Ureter (tissue), 1 donor: ENCODE results near the gene CNR1. TPM values are rescaled to one million over a fixed set of nuclear protein-coding genes. Genes with fewer than 3 reads are reported as not detected.
"Not testable (repeated sequence)": the region's sequence is repeated elsewhere in the genome, so short reads cannot be mapped to it uniquely, and the experiment has no call there.

Experiments used
- DNase-seq: peaks from one replicate; pipeline ENCODE4 v3.0.0-alpha.2; 2020; ENCODE audit warnings: low spot score
- total RNA-seq: library from RNA; stranded (reverse); gene quantifications from one replicate; pipeline ENCODE4 v1.2.4, GENCODE V29; 2023
- donor health status: DM: yes; HTN: yes; CAD: no.

The CNR1 gene
- total RNA-seq: 9.4 TPM

DNA sequence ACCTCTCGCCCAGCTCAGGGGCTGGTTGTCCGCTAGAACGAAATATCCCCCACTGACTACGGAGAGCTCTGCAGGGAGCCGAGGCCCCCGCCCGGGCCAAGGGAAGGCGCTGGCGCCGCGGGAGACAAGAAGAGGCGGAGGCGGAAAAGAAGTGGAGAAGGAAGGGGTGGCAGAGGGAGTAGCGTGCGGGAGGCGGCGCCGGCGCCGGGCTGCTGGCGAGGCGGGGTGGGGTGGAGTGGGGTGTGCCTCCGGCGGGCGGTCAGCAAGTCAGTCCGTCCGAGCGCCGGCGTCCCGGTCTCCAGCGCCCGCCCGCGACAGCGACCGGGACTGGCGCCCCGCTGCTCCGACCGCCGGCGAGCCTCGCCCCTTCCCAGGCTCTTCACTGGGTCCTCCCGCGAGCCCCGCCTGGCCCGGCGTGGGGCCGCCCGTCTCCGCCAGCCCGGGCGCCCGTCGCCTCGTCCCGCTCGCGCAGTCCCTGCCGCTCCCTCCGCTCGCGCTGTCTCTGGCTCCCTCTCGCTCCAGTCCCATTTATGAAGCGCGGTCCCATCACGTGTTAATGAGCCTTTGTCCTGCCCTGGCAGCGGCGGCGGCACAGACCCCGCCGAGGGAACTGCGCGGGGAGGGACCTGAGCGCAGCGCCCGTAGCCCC lies at the start of gene CNR1:
CNR1 (minus strand) TSS at position 504 of the 649 bp plus-strand sequence. CDS start 21,073 bp downstream, outside the sequence.
- DNase-seq: peak; percentile 57

DNA sequence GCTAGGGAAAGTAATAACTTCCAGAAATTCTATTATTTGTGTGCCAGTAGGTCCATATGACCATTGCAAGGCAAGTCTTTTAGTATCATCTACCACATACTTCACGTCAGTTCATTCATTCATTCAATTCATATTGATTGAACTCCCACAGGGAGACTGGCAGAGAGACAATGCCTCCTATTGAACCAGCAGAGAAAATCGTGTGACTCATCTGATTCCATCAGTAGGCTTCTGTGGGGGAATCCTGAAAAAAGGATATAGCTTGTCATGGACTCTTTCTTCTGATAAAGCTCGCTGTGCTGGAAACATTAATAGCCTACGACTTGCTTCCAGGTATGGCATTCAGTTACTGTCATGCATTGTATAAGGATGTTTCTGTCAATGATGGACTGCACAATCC lies 45.3 kb upstream of the CNR1 start:
- no peak for DNase-seq

DNA sequence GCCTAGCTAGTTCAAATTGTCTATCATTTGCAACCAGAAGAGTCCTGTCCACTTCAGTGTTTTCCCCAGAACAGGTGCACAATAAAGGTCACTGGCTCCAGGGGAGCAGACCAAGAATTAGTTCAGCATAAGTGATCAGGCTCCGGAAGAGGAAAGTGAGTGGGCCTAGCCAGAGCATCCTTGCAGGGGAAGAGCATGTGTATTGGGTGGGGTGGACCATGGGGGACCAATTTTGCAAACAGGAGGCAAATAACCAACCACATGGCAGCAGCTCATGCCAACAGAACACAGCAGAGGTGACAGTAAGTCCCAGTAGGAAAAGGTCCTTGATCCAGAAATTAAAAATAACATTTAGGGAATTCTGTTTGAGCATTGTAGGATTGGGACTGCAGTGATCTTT lies 43.2 kb upstream of the CNR1 start:
- DNase-seq: no peak

DNA sequence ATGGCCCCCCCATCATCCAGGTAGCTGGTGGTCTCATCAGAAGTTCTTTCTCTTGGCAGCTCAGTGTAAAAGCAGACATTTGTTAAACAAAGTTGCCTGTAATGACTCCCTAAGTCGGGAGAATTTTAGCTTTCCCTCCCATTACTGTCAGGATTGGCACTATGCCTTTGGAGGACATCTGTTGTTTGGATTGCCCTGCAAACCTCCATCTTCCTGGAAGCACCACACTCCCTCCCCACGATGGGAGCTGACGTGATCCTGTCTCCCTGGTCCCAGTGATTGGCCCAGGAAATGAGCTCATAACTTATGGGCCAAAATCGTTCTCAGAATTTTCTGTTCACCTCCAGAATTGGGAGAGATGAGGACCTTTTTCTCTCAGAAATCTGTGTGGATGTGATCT lies 42.6 kb upstream of the CNR1 start:
- no peak for DNase-seq

DNA sequence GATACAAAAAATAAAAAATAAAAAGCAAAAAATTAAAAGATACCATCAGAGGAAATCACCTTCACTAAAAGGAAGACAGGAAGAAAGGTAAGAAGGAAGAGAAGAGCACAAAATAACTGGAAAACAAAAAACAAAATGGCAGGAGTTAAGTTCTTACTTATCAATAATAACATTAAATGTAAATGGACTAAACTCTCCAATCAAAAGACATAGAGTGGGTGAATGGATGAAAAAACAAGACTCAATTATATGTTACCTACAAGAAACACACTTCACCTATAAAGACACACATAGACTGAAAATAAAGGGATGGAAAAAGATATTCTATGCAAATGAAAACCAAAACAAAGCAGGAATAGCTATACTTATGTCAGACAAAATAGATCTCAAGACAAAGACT lies 35.6 kb upstream of the CNR1 start:
- not testable (repeated sequence) for DNase-seq

DNA sequence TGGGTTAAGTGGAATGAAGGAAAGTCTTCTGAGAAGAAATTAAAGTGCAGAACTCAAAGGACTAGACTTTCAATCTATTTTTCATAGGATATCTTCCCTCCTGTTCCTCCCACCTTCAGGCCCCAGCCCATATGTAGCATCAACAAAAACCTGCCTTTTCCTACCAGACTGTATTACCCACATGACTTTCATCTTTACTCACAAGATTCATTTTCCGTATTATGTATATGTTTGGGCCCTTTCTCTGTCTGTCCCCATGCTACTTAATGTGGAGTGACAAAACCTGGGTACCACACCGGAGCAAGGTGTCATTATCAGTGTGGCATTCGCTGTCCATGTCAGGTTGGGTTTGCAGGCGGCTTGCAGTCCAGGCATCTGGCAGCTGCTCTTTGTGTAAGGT lies 18.8 kb upstream of the CNR1 start:
- no peak for DNase-seq

DNA sequence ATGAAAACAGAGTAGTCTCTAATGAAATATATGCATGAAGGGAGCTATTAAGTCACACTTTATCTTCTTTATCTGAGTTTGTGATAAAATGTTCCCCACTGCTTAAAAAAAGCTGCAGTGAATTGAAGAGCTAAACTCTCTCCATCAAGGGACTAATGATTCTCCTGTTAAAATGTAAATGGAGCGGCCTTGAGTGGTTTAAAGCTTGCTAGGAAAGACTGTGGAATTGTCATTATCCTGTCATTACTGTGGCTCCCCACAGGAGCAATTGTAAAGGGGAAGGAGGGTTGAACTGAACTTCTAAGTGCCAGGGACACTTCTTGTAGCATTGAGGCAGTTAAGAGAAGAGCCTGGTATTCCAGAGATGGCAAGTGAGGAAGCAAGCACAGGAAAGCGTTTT lies 17.3 kb upstream of the CNR1 start:
- DNase-seq: no peak

DNA sequence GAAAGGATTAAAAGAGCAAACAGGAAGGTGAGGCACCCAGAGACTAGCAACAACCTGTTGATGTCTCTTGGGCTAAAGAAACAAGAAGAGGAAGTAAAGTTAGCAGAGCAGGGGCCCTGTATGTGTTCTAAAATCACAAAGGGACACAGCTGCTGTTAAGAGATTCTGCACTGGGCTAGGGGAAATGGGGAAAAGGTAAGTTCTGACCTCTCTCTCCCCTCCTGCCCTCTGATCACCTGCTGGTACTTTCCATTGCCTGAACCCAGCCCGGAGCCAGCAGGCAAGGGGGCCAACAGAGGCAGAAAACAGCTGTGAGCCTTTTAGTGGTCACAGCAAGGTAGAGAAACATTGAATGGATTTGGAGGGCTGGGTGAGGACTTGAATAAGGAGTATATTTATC lies 13.5 kb upstream of the CNR1 start:
- no peak for DNase-seq

DNA sequence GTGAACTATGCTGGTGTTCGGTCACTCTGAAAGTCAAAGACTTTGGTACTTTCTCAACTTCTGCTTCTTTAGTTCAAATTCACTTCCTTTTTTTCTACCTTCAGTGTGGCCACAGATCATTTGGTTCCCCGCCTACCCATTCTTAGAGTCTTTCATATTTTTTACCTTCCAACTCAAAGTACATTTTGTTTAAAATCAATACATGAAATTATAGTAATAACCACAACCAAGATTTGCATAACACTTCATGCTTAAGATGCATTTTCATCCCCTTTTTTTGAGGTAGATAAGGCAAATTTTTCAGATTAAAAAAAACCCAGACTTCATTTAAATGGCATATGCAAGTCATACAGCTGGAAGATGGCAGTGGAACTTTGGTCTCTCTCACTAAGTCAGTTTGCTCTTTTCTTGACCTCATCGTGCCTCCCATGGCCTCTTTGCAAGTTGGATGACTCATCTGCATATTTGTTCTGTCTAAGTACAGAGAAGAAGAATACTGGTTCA lies 11.9 kb upstream of the CNR1 start:
- no peak for DNase-seq

DNA sequence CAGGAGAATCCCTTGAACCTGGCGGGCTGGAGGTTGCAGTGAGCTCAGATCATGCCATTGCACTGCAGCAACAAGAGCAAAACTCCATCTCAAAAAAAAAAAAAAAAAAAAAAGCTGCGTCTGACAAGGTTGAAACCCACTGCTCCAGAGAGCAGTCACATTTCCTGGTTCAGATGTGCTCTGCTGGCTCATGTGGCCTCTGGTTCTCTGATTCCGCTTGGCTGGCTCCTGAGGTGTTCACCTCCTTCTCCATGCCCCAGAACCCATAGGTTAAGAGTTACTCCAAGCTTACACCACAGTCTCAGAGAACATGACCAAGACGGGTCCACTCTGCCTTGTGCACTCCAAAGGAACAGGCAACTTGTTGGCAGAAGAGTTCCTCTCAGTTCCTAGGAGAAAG lies 8.8 kb upstream of the CNR1 start:
- DNase-seq: no peak

DNA sequence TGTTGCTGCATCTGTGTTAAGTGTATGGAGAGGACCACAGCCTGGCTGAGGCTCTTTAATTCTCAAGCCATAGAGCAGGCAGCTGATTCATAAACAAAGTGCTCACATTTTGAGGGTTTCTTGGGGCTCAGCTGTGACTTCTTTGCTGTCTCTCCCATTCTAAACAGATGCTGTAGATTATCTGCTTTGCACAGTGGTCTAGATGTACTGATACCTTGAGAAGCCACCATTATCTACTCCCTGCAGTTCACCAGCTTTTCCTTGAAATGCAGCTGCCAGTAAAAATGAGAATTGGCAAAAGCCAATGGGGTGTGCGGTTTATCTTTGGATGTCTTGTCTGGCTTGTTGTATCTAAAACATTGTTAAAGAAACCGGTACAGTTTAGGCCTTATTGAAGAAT lies 5.2 kb upstream of the CNR1 start:
- DNase-seq: no peak

DNA sequence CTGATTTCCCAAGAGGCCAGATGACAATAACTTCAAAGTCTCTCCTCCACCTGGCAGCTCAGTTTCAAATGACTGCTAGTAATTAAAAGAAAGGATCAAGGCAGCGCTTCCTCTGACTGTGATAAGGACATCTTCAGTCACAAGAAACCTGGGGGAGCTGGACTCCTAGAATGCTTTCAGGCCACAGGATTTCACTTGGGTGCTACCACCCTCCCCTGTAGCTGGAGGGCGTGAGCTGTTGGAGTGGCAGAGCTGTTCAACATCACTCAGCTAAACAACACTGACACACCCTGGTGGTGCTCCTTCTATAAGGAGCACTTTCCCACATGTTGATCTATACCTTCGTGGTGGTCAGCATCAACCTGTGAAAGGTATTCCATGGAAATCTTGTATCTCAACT lies 2.2 kb upstream of the CNR1 start:
- DNase-seq: no peak

DNA sequence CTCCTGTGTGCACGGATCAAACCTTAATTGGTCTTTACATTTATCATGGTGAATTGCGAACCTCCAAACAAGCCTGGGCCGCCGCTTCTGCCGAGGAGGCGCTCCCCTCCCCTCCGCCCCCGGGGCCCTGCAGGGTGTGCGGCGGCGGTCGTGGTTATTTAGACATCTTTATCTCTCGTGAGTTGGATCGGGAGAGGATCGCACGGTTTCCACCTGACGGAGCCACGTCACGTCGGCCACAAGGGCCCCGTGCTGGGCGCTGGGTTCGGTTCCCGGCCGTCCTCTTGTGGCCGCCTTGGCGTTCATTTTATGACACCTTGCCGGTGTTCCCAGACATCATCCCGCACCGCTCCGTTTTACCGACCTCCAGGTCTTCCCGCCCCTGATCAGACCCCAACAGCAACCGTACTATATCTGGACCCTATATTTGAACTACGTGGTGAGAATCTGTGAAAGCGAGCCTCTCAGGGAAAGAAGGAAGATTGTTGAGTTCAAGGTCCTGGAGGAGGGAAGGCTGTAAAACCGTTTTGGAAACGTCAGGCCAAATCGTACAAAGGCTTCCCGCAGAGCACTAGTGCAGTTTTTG lies 1.3 kb upstream of the CNR1 start:
- no peak for DNase-seq

DNA sequence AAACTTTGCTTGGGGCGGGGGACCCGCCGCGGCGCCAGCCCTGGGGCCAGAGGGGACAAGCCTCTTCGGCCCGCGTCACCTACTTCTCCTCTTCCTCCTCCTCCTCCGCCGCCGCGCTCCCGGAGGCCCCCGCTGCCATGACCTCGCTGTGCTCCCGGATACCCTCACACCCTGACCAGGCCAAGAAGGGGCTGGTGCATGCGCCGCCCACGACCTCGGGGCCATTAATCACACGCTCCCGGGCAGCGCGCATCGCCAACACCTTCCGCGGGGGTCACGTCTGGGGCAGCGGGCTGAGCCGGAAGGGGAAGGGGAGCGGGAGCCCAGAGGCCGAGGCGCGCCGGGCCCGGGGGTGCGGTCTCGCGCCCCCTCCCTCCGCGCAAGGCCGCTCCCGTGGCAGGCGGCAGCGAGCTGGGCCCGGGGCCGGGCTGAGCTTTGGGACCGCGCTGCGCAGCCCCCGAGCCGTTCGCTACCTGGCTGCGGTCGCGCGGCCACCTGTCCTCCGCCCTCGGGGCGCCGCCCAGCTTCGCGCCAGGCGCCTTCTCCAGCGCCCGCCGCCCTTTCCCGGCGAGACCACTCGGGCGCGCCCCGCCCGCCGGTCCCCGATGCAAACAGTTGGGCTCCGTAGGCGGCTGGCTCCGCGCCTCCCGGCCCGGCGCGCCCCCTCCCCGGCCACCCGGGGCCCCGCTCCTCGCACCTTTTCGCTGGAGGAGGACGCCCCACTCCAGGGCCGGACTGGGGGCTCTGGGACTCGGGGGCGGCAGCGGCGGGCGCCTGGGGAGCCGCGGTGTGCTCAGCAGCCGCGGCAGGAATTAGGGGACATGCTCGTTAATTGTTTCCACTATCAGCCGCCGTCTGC lies 575 bp upstream of the CNR1 start:
- no peak for DNase-seq

DNA sequence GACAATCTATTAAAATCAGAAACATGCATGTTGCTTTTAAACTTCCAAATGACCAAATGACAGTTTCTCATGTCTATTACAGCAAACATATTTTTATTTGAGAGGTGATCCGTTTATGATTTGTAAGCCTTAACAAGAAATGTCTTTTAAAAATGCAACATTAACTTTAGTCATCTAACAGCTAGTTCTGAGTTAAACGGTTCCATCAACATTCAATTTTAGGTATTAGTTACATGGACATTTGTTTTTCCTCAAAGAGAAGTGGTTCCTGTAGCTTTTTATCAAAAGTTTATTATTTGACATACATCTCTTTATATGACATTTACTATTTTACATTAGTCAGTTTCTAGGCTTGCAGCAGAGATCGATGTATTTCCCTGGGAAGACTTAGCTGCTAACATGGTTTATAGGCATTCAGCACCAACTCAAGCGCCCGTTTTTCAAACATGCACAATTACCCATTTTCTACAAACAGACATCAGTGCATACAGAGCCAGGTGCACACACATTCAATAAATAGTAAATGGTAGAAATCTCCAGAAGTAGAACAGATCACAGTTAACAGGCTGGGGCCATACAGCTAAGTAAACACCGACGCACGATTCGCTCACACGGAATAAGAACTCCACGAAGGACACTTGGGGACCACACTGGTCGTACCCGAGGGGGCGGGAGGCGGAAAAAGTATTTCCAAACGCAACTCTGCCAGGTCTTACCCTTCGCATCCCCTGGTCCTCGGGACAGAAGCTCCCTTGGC lies 882 bp downstream of the CNR1 start:
- no peak for DNase-seq

DNA sequence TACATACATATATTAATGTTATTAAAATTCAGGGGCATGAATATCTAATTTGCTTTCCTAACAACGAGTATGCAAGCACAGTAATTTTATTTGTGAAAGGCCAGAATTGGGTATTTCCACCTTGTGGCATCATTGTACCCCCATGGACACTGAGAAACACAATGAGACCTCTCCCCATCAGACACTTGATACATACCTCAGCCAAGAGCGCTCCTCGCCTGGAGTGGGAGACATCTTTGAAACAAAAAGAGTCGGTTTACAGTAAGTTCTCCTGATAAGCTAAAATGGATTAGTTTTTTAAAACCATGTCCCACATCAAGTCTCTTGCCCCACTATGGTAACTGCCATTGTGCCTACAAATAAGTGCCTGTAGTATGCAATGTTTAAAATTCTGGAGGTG lies 2.1 kb downstream of the CNR1 start:
- DNase-seq: no peak

DNA sequence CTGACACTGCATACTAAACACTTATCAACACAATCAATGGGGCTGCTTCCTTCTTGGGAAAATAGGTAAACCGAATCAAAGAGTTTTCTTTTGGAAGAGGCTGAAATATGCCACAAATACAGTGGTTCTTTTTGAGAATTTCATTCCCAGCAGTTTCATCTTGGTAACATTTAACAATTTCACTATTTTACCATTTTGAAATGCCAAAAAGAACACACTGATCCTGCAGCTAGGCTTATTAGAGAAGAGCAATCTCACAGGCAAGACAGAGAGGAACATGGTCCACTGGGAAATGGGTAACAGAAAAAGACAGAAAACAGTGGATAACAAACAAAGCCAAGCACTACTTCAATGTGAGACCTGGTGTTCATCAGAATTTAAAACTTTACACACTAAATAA lies 2.5 kb downstream of the CNR1 start:
- DNase-seq: no peak

DNA sequence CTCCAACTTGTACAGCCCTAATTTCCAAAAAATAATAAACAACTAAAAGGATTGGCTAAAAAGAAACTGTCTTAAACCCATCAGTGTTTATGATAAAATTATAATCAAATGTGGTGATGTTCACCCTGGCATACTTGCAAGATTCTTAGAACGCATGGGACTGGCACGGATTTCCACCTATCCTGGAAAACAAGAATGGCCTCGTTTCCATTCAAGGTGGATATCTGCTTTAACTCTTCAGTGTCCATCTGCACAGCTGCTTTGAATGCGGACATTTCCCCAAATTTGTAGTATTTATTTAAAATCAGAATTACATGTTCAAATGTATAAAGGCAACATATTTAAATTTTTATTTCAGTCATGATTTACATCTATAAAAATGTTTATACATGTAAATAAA lies 4.2 kb downstream of the CNR1 start:
- no peak for DNase-seq

DNA sequence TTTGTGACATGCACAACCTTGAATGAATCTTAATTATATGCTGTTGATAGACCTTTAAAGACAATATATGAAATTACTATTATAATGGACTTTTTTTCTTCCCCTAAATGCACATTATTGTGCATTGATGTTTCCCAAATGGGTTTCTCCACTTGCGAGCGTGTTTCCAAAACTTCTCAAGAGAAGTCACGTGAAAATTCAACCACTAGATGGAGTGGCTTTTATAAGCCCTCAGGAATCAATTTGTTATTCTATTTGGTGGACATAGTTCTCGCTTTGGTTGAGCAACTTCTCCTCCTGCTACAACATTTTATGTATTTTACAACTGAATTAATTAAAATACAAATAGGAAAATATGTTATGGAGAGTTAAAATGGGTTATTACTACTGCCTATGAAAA lies 9.0 kb downstream of the CNR1 start:
- DNase-seq: no peak

DNA sequence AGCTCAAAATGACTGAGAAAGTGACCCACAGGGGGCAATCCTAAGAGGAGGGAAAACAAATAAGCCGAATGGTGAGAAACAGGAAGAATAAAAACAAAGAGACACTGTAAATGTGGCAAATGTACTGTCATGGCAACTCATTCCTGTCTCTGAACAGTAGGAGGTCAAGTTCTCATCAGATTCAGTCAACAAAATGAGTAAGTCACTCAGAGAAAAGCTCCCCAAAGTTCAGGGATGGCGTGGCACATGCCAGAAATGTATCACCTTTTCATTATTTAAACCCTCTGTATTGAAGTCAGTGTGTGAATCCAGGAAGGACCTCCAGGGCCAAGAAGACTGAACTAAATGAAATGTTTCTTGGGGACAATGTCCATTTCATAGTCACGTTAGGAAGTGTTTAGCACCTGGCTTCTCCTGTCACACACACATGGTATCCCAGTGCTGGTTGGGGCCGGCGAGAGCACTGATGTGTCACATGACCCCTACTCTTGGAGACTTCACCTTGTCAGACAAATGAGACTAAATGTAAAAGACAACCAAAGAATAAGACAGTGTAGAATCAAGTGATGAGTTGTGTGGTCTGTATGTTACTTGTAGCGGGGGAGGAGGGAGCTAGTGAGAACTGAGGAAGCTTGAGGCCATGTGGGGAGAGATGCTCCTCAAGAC lies 20.7 kb downstream of the CNR1 start:
- no peak for DNase-seq

DNA sequence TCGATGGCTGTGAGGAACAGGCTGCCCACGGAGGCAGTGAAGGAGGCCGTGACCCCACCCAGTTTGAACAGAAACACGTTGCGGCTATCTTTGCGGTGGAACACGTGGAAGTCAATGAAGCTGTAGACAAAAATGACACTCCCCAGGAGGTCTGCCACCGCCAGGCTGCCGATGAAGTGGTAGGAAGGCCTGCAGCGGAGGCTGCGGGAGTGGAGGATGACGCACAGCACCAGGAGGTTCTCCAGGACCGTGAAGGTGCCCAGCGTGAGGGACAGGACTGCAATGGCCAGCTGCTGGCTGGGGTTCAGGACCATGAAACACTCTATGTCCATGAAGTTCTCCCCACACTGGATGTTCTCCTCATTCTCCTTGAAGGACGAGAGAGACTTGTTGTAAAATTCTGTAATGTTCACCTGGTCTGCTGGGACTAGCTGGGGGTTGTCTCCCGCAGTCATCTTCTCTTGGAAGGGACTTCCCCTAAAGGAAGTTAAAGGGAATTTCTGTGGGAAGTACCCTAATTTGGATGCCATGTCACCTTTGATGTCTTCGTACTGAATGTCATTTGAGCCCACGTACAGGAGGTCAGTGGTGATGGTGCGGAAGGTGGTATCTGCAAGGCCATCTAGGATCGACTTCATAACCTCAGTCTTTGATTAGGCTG lies 21.4 kb downstream of the CNR1 start:
- DNase-seq: no peak
